OCI-LY1 (cell line): ENCODE data around the gene PER2.

ENCODE experiments used
- EZH2 ChIP-seq: fragments of 200-600 bp; sonication (generic), shearing (Covaris generic); IDR thresholded peaks from 2 replicates; pipeline ENCODE4 v1.8.0; 2017; ENCODE audit warnings: borderline replicate concordance, mixed run types, mild to moderate bottlenecking, antibody characterized with exemption, low read length, moderate library complexity, mixed read lengths
- TF ChIP-seq, protein P1 (sequence below): fragments of 200-600 bp; sonication (generic), shearing (Covaris generic); IDR thresholded peaks from 2 replicates; pipeline ENCODE4 v1.5.1; 2017; ENCODE audit warnings: mild to moderate bottlenecking, antibody characterized with exemption, low read length, moderate library complexity, mixed read lengths

DNA sequence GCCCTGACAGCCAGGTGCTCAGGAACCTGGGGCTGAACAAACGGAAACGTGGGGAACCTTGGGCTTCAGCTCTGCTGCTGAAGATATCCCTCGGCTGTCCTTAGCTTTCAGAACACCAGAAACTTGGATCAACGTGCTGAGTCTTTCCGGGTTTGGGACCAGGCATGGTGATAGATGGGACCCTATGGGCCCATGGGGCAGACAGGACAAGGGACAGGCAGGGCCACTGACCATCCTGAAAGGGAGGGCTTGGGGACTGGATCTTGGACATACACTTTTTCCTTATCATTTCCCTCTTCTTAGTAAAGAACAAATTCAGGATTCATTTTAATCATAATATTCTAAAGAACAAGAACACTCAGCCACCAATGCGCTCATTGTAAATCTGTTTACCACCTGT is 32.3 kb downstream of the PER2 start:
- TF ChIP-seq, protein P1, sequence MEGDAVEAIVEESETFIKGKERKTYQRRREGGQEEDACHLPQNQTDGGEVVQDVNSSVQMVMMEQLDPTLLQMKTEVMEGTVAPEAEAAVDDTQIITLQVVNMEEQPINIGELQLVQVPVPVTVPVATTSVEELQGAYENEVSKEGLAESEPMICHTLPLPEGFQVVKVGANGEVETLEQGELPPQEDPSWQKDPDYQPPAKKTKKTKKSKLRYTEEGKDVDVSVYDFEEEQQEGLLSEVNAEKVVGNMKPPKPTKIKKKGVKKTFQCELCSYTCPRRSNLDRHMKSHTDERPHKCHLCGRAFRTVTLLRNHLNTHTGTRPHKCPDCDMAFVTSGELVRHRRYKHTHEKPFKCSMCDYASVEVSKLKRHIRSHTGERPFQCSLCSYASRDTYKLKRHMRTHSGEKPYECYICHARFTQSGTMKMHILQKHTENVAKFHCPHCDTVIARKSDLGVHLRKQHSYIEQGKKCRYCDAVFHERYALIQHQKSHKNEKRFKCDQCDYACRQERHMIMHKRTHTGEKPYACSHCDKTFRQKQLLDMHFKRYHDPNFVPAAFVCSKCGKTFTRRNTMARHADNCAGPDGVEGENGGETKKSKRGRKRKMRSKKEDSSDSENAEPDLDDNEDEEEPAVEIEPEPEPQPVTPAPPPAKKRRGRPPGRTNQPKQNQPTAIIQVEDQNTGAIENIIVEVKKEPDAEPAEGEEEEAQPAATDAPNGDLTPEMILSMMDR, result no peak
- TF ChIP-seq EZH2, result no peak
